Measurements from ENCODE around the gene ENDOD1. TPM values are rescaled to one million over a fixed set of nuclear protein-coding genes. Genes with fewer than 3 reads are reported as not detected.
"Not testable (repeated sequence)": the region's sequence is repeated elsewhere in the genome, so short reads cannot be mapped to it uniquely, and the experiment has no call there.

Gene ENDOD1
- total and polyA plus RNA-seq, 2 donors from 2014 or later = 19.3 to 69.0 TPM

- TF ChIP-seq, protein P1, sequence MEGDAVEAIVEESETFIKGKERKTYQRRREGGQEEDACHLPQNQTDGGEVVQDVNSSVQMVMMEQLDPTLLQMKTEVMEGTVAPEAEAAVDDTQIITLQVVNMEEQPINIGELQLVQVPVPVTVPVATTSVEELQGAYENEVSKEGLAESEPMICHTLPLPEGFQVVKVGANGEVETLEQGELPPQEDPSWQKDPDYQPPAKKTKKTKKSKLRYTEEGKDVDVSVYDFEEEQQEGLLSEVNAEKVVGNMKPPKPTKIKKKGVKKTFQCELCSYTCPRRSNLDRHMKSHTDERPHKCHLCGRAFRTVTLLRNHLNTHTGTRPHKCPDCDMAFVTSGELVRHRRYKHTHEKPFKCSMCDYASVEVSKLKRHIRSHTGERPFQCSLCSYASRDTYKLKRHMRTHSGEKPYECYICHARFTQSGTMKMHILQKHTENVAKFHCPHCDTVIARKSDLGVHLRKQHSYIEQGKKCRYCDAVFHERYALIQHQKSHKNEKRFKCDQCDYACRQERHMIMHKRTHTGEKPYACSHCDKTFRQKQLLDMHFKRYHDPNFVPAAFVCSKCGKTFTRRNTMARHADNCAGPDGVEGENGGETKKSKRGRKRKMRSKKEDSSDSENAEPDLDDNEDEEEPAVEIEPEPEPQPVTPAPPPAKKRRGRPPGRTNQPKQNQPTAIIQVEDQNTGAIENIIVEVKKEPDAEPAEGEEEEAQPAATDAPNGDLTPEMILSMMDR (IDR thresholded peaks at IDR 0.05; ENCODE audit: borderline replicate concordance, extremely low read depth, insufficient read depth) = no peak
- Histone ChIP-seq H3K27me3 (ENCODE audit: control insufficient read depth, insufficient read depth, low read length) (no peaks in the 10 kb centered on the region), H3K9ac (ENCODE audit: low read length in 3 of 3) (no peak overlapping the region), H3K4me3 (ENCODE audit: low read length in 3 of 3) (no peak overlapping the region), H3K27ac (ENCODE audit: low read depth in 2 of 2, low read length in 2 of 2) (no peak overlapping the region), H3K36me3 (ENCODE audit: control insufficient read depth in 2 of 3, insufficient read depth in 3 of 3, low read length in 3 of 3) (no peaks in the 10 kb centered on the region), H3K4me1 (ENCODE audit: control insufficient read depth in 2 of 3, insufficient read depth in 2 of 3, low read depth in 1 of 3, low read length in 3 of 3) (peaks cover 0 to 5% (median 0%) of the 10 kb centered on the region in 3 donors), H3K9me3 (ENCODE audit: control insufficient read depth in 2 of 3, insufficient read depth in 1 of 3, low read length in 3 of 3) (no peaks in the 10 kb centered on the region)
- intact Hi-C loops (cut with DNase I) = loop anchor here (10.0 kb wide), 1 partner anchor 60 kb away; no protein-coding TSS in a partner anchor
- no peak for FAIRE-seq
- no peak for DNase-seq
Observed at GRCh38 chr11:95134491-95134890, 44.8 kb downstream of the ENDOD1 start.

DNA sequence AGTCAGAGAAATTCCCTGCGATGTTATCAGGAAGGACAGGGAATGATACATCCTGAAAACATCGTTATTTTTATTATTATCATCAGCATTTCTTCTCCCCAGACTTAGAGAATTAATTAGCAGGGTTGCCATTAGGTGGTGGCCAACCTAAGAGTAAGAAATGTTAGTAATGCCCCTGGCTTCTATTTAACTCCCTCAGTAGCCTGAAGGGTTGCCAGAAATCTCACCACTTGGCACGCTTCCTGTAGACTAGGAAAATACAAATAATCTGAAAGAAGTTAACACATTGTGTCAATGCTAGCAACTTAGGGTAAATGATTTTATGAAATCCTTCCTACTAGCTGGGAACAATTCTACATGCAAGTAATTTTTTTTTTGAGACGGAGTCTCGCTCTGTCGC, 45.5 kb downstream of the ENDOD1 start:
- FAIRE-seq = no peak
- TF ChIP-seq, protein P1 (IDR thresholded peaks at IDR 0.05; ENCODE audit: borderline replicate concordance, extremely low read depth, insufficient read depth) = no peak
- no peak overlapping the region for H3K4me3 ChIP-seq (ENCODE audit: low read length in 3 of 3)
- no peak overlapping the region for H3K9ac ChIP-seq (ENCODE audit: low read length in 3 of 3)
- H3K36me3 ChIP-seq (ENCODE audit: control insufficient read depth in 2 of 3, insufficient read depth in 3 of 3, low read length in 3 of 3) = no peaks in the 10 kb centered on the region
- H3K4me1 ChIP-seq (ENCODE audit: control insufficient read depth in 2 of 3, insufficient read depth in 2 of 3, low read depth in 1 of 3, low read length in 3 of 3) = peaks cover 0 to 5% (median 0%) of the 10 kb centered on the region in 3 donors
- intact Hi-C loops (cut with DNase I) = loop anchor here (10.0 kb wide), 1 partner anchor 60 kb away; no protein-coding TSS in a partner anchor
- no peaks in the 10 kb centered on the region for H3K9me3 ChIP-seq (ENCODE audit: control insufficient read depth in 2 of 3, insufficient read depth in 1 of 3, low read length in 3 of 3)
- H3K27ac ChIP-seq (ENCODE audit: low read depth in 2 of 2, low read length in 2 of 2) = no peak overlapping the region
- H3K27me3 ChIP-seq (ENCODE audit: control insufficient read depth, insufficient read depth, low read length) = no peaks in the 10 kb centered on the region
- no peak for DNase-seq

DNA sequence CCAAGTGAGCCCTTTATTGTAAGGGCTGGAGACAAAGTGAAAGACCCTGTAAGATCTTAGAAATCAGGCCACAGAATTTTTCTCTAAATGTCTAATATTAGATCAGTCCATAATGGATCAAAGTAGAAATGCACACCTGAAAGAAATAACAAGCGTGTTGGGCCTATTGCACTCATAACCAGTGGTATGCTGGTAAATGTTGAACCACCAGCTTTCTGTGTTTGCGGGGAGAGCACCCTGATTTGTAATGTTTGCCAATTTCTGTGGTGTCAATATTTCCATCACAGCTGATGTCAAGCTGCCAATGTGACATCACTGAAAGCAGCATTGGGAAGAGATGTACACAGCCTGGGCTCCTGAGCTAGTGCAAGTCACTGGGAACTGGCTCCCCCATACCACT, 46.2 kb downstream of the ENDOD1 start:
- intact Hi-C loops (cut with DNase I) = loop anchor here (10.0 kb wide), 1 partner anchor 61 kb away; no protein-coding TSS in a partner anchor
- H3K27me3 ChIP-seq (ENCODE audit: control insufficient read depth, insufficient read depth, low read length) = no peaks in the 10 kb centered on the region
- FAIRE-seq = no peak

GRCh38 chr11:95136747-95137146, 47.1 kb downstream of the ENDOD1 start:
- not testable (repeated sequence) for H3K36me3 ChIP-seq (ENCODE audit: control insufficient read depth in 2 of 3, insufficient read depth in 3 of 3, low read length in 3 of 3); DNase-seq; FAIRE-seq; H3K4me3 ChIP-seq (ENCODE audit: low read length in 3 of 3); H3K27ac ChIP-seq (ENCODE audit: low read depth in 2 of 2, low read length in 2 of 2); H3K27me3 ChIP-seq (ENCODE audit: control insufficient read depth, insufficient read depth, low read length); H3K9me3 ChIP-seq (ENCODE audit: control insufficient read depth in 2 of 3, insufficient read depth in 1 of 3, low read length in 3 of 3); H3K4me1 ChIP-seq (ENCODE audit: control insufficient read depth in 2 of 3, insufficient read depth in 2 of 3, low read depth in 1 of 3, low read length in 3 of 3); H3K9ac ChIP-seq (ENCODE audit: low read length in 3 of 3)
- intact Hi-C loops (cut with DNase I) = loop anchor here (10.0 kb wide), 1 partner anchor 62 kb away; no protein-coding TSS in a partner anchor

More for the DNA sequence above, 46.2 kb downstream of the ENDOD1 start:
- no peaks in the 10 kb centered on the region for H3K9me3 ChIP-seq (ENCODE audit: control insufficient read depth in 2 of 3, insufficient read depth in 1 of 3, low read length in 3 of 3)
- no peak overlapping the region for H3K27ac ChIP-seq (ENCODE audit: low read depth in 2 of 2, low read length in 2 of 2)
- H3K36me3 ChIP-seq (ENCODE audit: control insufficient read depth in 2 of 3, insufficient read depth in 3 of 3, low read length in 3 of 3) = no peaks in the 10 kb centered on the region
- TF ChIP-seq, protein P1 (IDR thresholded peaks at IDR 0.05; ENCODE audit: borderline replicate concordance, extremely low read depth, insufficient read depth) = no peak
- H3K4me1 ChIP-seq (ENCODE audit: control insufficient read depth in 2 of 3, insufficient read depth in 2 of 3, low read depth in 1 of 3, low read length in 3 of 3) = peaks cover 0 to 5% (median 0%) of the 10 kb centered on the region in 3 donors
- no peak overlapping the region for H3K4me3 ChIP-seq (ENCODE audit: low read length in 3 of 3)
- DNase-seq = no peak
- no peak overlapping the region for H3K9ac ChIP-seq (ENCODE audit: low read length in 3 of 3)

All from kidney (tissue), 14 donors.